ENCODE measurements around the gene CCBE1. TPM values are rescaled to one million over a fixed set of nuclear protein-coding genes. Genes with fewer than 3 reads are reported as not detected.

The CCBE1 gene
- polyA plus RNA-seq, 1 of the 3 experiments (the other 2 are of a cell fraction): 5.0 TPM

GRCh38 chr18:59607471-59607870, 89.8 kb downstream of the CCBE1 start:
- no peak for TF ChIP-seq POLR2AphosphoS5 (IDR thresholded peaks at IDR 0.05; ENCODE audit: low read depth, low read length)
- H2AFZ ChIP-seq (ENCODE audit: low read depth): no peak overlapping the region
- no peaks in the 10 kb centered on the region for H3K27me3 ChIP-seq (ENCODE audit: insufficient read depth)
- no peaks in the 10 kb centered on the region for H3K36me3 ChIP-seq (replicated peaks in 1 of 2; ENCODE audit: control insufficient read depth in 1 of 2, insufficient read depth in 2 of 2, low read length in 1 of 2)
- H3K9me2 ChIP-seq: no peaks in the 10 kb centered on the region
- peaks cover 0 to 3% of the 10 kb centered on the region in 2 experiments; a peak in 2 of 4 replicates for H3K4me1 ChIP-seq (ENCODE audit: control insufficient read depth in 1 of 2, insufficient read depth in 2 of 2, low read depth in 1 of 2, low read length in 1 of 2)
- no peak overlapping the region for H3K4me3 ChIP-seq (ENCODE audit: low read depth in 2 of 2, low read length in 1 of 2)
- no peak overlapping the region for H3K9ac ChIP-seq
- H3K79me2 ChIP-seq (ENCODE audit: insufficient read depth): no peaks in the 10 kb centered on the region
- H3K9me3 ChIP-seq: no peaks in the 10 kb centered on the region
- ChIA-PET POLR2A (no interaction called here), CTCF (interaction anchor here (1.1 kb wide), 1 partner anchor 149 kb away, joined by 3 read pairs; no protein-coding TSS in a partner anchor)
- no peaks in the 10 kb centered on the region for H4K20me1 ChIP-seq (ENCODE audit: insufficient read depth)
- no peak overlapping the region for H3K4me2 ChIP-seq
- no peak overlapping the region for H3K27ac ChIP-seq (ENCODE audit: low read depth in 2 of 2, low read length in 1 of 2)
- H3F3A ChIP-seq (replicated peaks; ENCODE audit: insufficient read depth): no peaks in the 10 kb centered on the region
- 88% methylated on average over 7 of the region's 7 CpGs for WGBS (ENCODE audit: low lambda C conversion rate)
- no peak for DNase-seq

- Histone ChIP-seq H3K4me1 (ENCODE audit: control insufficient read depth in 1 of 2, insufficient read depth in 2 of 2, low read depth in 1 of 2, low read length in 1 of 2) (peaks cover 0 to 3% of the 10 kb centered on the region in 2 experiments; a peak in 2 of 4 replicates), H4K20me1 (ENCODE audit: insufficient read depth) (no peaks in the 10 kb centered on the region), H3K9ac (no peak overlapping the region), H3F3A (replicated peaks; ENCODE audit: insufficient read depth) (no peaks in the 10 kb centered on the region), H3K27ac (ENCODE audit: low read depth in 2 of 2, low read length in 1 of 2) (no peak overlapping the region), H3K79me2 (ENCODE audit: insufficient read depth) (no peaks in the 10 kb centered on the region), H3K4me2 (no peak overlapping the region), H3K4me3 (ENCODE audit: low read depth in 2 of 2, low read length in 1 of 2) (no peak overlapping the region), H3K9me2 (no peaks in the 10 kb centered on the region), H2AFZ (ENCODE audit: low read depth) (no peak overlapping the region), H3K36me3 (replicated peaks in 1 of 2; ENCODE audit: control insufficient read depth in 1 of 2, insufficient read depth in 2 of 2, low read length in 1 of 2) (no peaks in the 10 kb centered on the region), H3K9me3 (no peaks in the 10 kb centered on the region), H3K27me3 (ENCODE audit: insufficient read depth) (no peaks in the 10 kb centered on the region)
- DNase-seq: no peak
- CTCF ChIA-PET: no interaction called here
- POLR2A ChIA-PET: no interaction called here
- no peak for TF ChIP-seq EP300 (IDR thresholded peaks at IDR 0.05; ENCODE audit: borderline replicate concordance in 1 of 2, low read depth in 1 of 2, low read length in 1 of 2)
- no peak for TF ChIP-seq MEF2A (IDR thresholded peaks at IDR 0.05; ENCODE audit: borderline replicate concordance, low read depth)
- no peak for TF ChIP-seq CHD2 (IDR thresholded peaks at IDR 0.05; ENCODE audit: low read length, partially characterized antibody)
- TF ChIP-seq RCOR1 (IDR thresholded peaks at IDR 0.05; ENCODE audit: low read length): no peak
- TF ChIP-seq SIN3A (IDR thresholded peaks at IDR 0.05; ENCODE audit: borderline replicate concordance, low read depth, low read length): no peak
- no peak for TF ChIP-seq RXRA (IDR thresholded peaks at IDR 0.05; ENCODE audit: borderline replicate concordance, low read depth)
- TF ChIP-seq ELF1 (IDR thresholded peaks at IDR 0.05): no peak
- no peak for TF ChIP-seq CTCF (IDR thresholded peaks at IDR 0.05)
- TF ChIP-seq REST (IDR thresholded peaks at IDR 0.05; ENCODE audit: low read depth, low read length): no peak
- TF ChIP-seq GATA2 (CRISPR knock-in tag; IDR thresholded peaks at IDR 0.05): no peak
- TF ChIP-seq GABPA (IDR thresholded peaks at IDR 0.05; ENCODE audit: low read depth): no peak
- TF ChIP-seq ZBTB33 (IDR thresholded peaks at IDR 0.05; ENCODE audit: borderline replicate concordance, low read depth): no peak
- no peak for TF ChIP-seq USF1 (IDR thresholded peaks at IDR 0.05; ENCODE audit: borderline replicate concordance, low read depth)
- TF ChIP-seq RFX5 (IDR thresholded peaks at IDR 0.05; ENCODE audit: low read length): no peak
- WGBS (ENCODE audit: low lambda C conversion rate): 75% methylated on average over 1 of the region's 1 CpG
These were observed 90.2 kb downstream of the CCBE1 start for GRCh38 chr18:59607078-59607379.
